ENCODE data around the gene MS4A5. TPM values are rescaled to one million over a fixed set of nuclear protein-coding genes. Genes with fewer than 3 reads are reported as not detected.

MS4A5 gene, protein sequence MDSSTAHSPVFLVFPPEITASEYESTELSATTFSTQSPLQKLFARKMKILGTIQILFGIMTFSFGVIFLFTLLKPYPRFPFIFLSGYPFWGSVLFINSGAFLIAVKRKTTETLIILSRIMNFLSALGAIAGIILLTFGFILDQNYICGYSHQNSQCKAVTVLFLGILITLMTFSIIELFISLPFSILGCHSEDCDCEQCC
- not detected in 2 replicates for total RNA-seq

DNA sequence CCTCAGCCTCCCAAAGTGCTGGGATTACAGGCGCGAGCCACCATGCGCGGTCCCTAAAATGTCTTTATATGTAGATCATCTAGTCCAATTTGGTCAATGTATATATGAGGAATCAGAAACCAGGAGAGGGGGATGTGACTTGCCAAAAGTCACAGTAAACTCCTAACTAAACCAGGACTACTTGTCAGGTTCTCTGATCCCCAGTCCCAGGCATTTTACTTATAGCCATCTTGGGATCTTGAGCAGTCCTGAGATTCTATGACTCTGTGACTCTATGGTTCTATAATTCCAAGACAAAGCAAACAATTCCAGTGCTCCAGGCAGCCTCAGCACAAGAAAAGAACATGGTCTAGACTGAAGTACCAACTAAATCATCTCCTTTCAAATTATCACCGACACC lies at the start of gene MS4A5:
MS4A5 (plus strand) TSS at position 301 of the 400 bp plus-strand sequence. CDS start 103 bp downstream, outside the sequence.

DNA sequence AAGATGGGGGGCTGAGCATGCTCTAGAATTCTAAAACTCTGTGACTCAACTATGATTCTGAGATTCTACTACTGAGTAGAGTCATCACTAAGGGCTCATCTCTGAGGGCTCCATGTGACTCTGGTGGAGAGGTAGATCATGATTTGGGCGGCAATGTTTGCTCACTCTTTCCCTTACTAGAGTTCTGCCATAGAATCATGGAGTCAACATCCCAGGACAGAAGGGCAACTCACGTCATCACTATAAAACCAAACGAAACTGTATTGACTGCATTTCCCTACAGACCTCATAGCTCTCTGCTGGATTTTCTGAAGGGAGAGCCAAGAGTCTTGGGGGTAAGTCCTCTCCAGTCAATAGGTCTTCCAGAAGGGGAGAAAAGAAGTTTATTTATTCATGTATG lies 33.0 kb upstream of the MS4A5 start, which contains the start of gene MS4A14:
MS4A14 (plus strand) TSS at position 78 of the 400 bp plus-strand sequence; CDS start at position 198, 120 bp downstream.

DNA sequence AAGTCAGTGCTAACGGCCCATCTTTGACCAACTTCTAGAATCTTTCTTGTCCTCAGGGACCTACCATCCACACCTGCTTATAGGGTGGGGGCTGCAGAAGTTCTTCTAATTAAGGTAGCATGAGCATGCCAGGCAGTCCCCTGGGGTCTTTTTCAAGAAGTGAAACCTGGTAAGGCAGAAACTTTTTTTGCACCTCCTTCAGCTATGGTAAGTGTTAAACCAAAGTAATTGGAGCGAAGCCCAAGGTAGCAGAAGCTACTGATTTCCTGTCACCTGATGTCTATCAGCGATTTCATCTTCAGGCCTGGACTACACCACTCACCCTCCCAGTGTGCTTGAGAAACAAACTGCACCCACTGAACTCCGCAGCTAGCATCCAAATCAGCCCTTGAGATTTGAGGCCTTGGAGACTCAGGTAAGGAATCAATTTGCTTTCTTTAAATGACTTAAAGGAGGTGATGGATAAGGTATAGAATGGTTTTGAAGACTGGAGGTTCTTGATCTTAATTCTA lies 26.2 kb downstream of the MS4A5 start, which contains the start of gene MS4A1:
MS4A1 (plus strand) TSS at position 317 of the 512 bp plus-strand sequence. CDS start 6,528 bp downstream, outside the sequence.

DNA sequence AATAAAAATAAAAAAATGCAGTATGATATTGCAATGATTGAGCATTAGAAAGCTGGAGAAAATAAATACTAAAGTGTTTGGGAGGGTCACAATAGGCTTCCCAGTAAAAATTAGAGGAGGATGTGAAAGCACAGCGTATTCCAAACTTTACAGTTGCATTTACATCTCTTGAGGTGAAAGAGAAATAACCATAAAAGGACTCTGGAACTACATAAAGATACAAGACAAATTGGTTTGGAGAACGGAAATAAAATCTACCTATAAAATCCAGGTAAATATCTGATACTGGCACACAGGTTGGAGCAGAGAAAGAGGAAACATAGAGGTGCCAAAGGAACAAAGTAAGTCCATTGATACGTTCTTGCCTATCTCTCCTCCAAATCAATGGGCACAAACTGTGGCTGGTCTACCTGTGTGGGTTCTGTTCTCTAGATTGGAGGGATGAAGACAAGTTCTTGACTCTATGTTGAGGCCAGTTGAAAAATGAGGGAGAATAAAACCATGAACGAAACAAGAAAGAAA lies 63.2 kb downstream of the MS4A5 start, which contains the start of gene MS4A12:
MS4A12 (plus strand) TSS at position 291 of the 522 bp plus-strand sequence. CDS start 4,541 bp downstream, outside the sequence.

Other genes starting within 250 kb of the MS4A5 start
- gene MS4A6A, start 246.5 kb upstream of the MS4A5 start, total RNA-seq, result not detected in 2 replicates
- gene MS4A4E, start 186.4 kb upstream of the MS4A5 start, total RNA-seq, result not detected in 2 replicates
- gene MS4A4A, start 148.9 kb upstream of the MS4A5 start, total RNA-seq, result not detected in 2 replicates
- not detected in 2 replicates for gene MS4A6E, start 102.3 kb upstream of the MS4A5 start, total RNA-seq
- not detected in 2 replicates for gene MS4A7, start 51.0 kb upstream of the MS4A5 start, total RNA-seq
- gene MS4A14, start 33.1 kb upstream of the MS4A5 start, total RNA-seq, result not detected in 2 replicates
- not detected in 2 replicates for gene MS4A1, start 26.3 kb downstream of the MS4A5 start, total RNA-seq
- gene MS4A12, start 63.2 kb downstream of the MS4A5 start, total RNA-seq, result not detected in 2 replicates
- gene MS4A13, start 85.8 kb downstream of the MS4A5 start, total RNA-seq, result not detected in 2 replicates